NCI-H146 treated with DMSO at 0.1 percent for 48 hours (cell line): Measurements from ENCODE around the gene HBQ1.
"Not testable (repeated sequence)": the region's sequence is repeated elsewhere in the genome, so short reads cannot be mapped to it uniquely, and the experiment has no call there.

Experiments used
- DNase-seq: peaks from one replicate; lab custom pipeline; 2025; ENCODE audit not compliant: unreplicated experiment; lab: John Stamatoyannopoulos, UW

HBQ1 gene

GRCh38 chr16:175011-175949 lies 5.0 kb upstream of the HBQ1 start:
- no peak for DNase-seq

- DNase-seq, result not testable (repeated sequence)
Observed at GRCh38 chr16:176006-176405, 4.3 kb upstream of the HBQ1 start.

- not testable (repeated sequence) for DNase-seq
Observed at GRCh38 chr16:176477-177382, 3.5 kb upstream of the HBQ1 start, which contains the start of gene HBA1. Gene HBA1 (plus strand): TSS chr16:176680. CDS start chr16:176717, 37 bp downstream.

GRCh38 chr16:177394-177822 lies 2.9 kb upstream of the HBQ1 start:
- DNase-seq, result peak; percentile 86

GRCh38 chr16:177981-178667 lies 2.1 kb upstream of the HBQ1 start:
- no peak for DNase-seq

- DNase-seq, result no peak
Observed at GRCh38 chr16:178668-179015, 1.6 kb upstream of the HBQ1 start.

GRCh38 chr16:179211-180092 lies 807 bp upstream of the HBQ1 start:
- no peak for DNase-seq

- peak; percentile 50 for DNase-seq
Observed at GRCh38 chr16:180681-181564, 664 bp downstream of the HBQ1 start.

- no peak for DNase-seq
Observed at GRCh38 chr16:181565-182021, 1.3 kb downstream of the HBQ1 start.

GRCh38 chr16:183005-183404 lies 2.7 kb downstream of the HBQ1 start:
- no peak for DNase-seq

- DNase-seq, result no peak
Observed at GRCh38 chr16:185213-185612, 5.0 kb downstream of the HBQ1 start.

GRCh38 chr16:185691-186090 lies 5.4 kb downstream of the HBQ1 start:
- no peak for DNase-seq

GRCh38 chr16:187330-187729 lies 7.1 kb downstream of the HBQ1 start:
- DNase-seq, result no peak

GRCh38 chr16:188674-189073 lies 8.4 kb downstream of the HBQ1 start:
- DNase-seq, result no peak

- no peak for DNase-seq
Observed at GRCh38 chr16:189604-190186, 9.4 kb downstream of the HBQ1 start.

GRCh38 chr16:191831-192230 lies 11.6 kb downstream of the HBQ1 start:
- DNase-seq, result no peak

GRCh38 chr16:192686-193085 lies 12.4 kb downstream of the HBQ1 start:
- no peak for DNase-seq

GRCh38 chr16:193441-193840 lies 13.2 kb downstream of the HBQ1 start:
- no peak for DNase-seq

GRCh38 chr16:194516-194915 lies 14.3 kb downstream of the HBQ1 start:
- DNase-seq, result no peak
